Keratinocyte (primary cell): ENCODE results near the gene BANP. TPM values are rescaled to one million over a fixed set of nuclear protein-coding genes. Genes with fewer than 3 reads are reported as not detected.

ENCODE experiments used
- DNase-seq: peaks from one replicate; pipeline ENCODE4 v3.0.0-alpha.2; 2011; ENCODE audit warnings: low read depth, missing footprints, low spot score
- FAIRE-seq: peaks from 2 replicates; lab custom pipeline; 2011; peaks lifted over from hg19 to GRCh38; lab: Jason Lieb, UNC
- H2AFZ ChIP-seq: 2 replicates; pipeline ENCODE4 v1.6.0; 2012; ENCODE audit warnings: low read length, control low read depth, inconsistent platforms; ENCODE audit not compliant: control insufficient read depth
- H3K27ac ChIP-seq: 2 replicates; pipeline ENCODE4 v1.5.1; 2011; ENCODE audit warnings: low read length; ENCODE audit not compliant: control insufficient read depth, insufficient read depth
- H3K27me3 ChIP-seq: 3 replicates; pipeline ENCODE4 v1.6.0; 2011; ENCODE audit warnings: low read length; ENCODE audit not compliant: control insufficient read depth, insufficient read depth; ENCODE audit errors: extremely low read depth
- H3K36me3 ChIP-seq, 2 experiments: 2 replicates in 1 of 2; 3 replicates in 1 of 2; pipeline ENCODE4 v1.5.1; 2011; ENCODE audit warnings: low read length in 2 of 2, mild to moderate bottlenecking in 1 of 2; ENCODE audit not compliant: control insufficient read depth in 2 of 2, insufficient read depth in 2 of 2; ENCODE audit errors: extremely low read depth in 1 of 2
- H3K4me1 ChIP-seq: 3 replicates; pipeline ENCODE4 v1.5.1; 2011; ENCODE audit warnings: low read length; ENCODE audit not compliant: control insufficient read depth, insufficient read depth; ENCODE audit errors: extremely low read depth
- H3K4me2 ChIP-seq: 3 replicates; pipeline ENCODE4 v1.6.0; 2011; ENCODE audit warnings: low read depth, low read length; ENCODE audit not compliant: control insufficient read depth, insufficient read depth; ENCODE audit errors: extremely low read depth
- H3K4me3 ChIP-seq, 3 experiments: fragments of 200-600 bp in 1 of 3; sonication (generic) in 1 of 3; 2 replicates in 2 of 3; 3 replicates in 1 of 3; pipeline ENCODE4 v1.5.1; 2011 to 2016; ENCODE audit warnings: low read length in 3 of 3, mild to moderate bottlenecking in 3 of 3, control low read depth in 2 of 3, inconsistent platforms in 1 of 3, low read depth in 1 of 3, mixed read lengths in 1 of 3, mixed run types in 1 of 3, moderate library complexity in 1 of 3; ENCODE audit not compliant: control insufficient read depth in 2 of 3, insufficient read depth in 2 of 3; ENCODE audit errors: extremely low read depth in 1 of 3
- H3K79me2 ChIP-seq: 2 replicates; pipeline ENCODE4 v1.6.0; 2012; ENCODE audit warnings: low read length; ENCODE audit not compliant: control insufficient read depth, insufficient read depth
- H3K9ac ChIP-seq: 3 replicates; pipeline ENCODE4 v1.6.0; 2011; ENCODE audit warnings: low read length; ENCODE audit not compliant: control insufficient read depth, insufficient read depth; ENCODE audit errors: extremely low read depth
- H3K9me1 ChIP-seq: 3 replicates; pipeline ENCODE4 v1.6.0; 2011; ENCODE audit warnings: low read length; ENCODE audit not compliant: control insufficient read depth, insufficient read depth; ENCODE audit errors: extremely low read depth
- H3K9me3 ChIP-seq: 2 replicates; pipeline ENCODE4 v1.5.1; 2012; ENCODE audit warnings: low read depth, low read length; ENCODE audit not compliant: control insufficient read depth
- H4K20me1 ChIP-seq: 3 replicates; pipeline ENCODE4 v1.6.0; 2011; ENCODE audit warnings: low read length; ENCODE audit not compliant: control insufficient read depth, insufficient read depth; ENCODE audit errors: extremely low read depth
- CTCF ChIP-seq, 3 experiments: IDR thresholded peaks in 1 of 3; conservative IDR thresholded peaks in 1 of 3; optimal IDR thresholded peaks in 1 of 3; 2 replicates in 2 of 3; 3 replicates in 1 of 3; pipeline versions ENCODE3 to v1.5.1; 2011; ENCODE audit warnings: low read length in 3 of 3, mild to moderate bottlenecking in 3 of 3, moderate library complexity in 2 of 3, control low read depth in 1 of 3, inconsistent platforms in 1 of 3; ENCODE audit not compliant: insufficient read depth in 2 of 3; ENCODE audit errors: extremely low read depth in 1 of 3
- EZH2 ChIP-seq: IDR thresholded peaks from one replicate; pipeline ENCODE4 v1.6.1; 2012; ENCODE audit warnings: inconsistent platforms, mild to moderate bottlenecking, low read length, moderate library complexity
- dilution Hi-C: fragments of 300-500 bp; cut with MboI; formaldehyde crosslinking; loops from one replicate; pipeline ENCODE4 v1.7.0; 2020; ENCODE audit warnings: low sequenced_read_pairs; ENCODE audit not compliant: extremely low pct_ligation_motif_present
- polyA plus RNA-seq, 5 experiments: library from polyadenylated mRNA; depleted of rRNA in 3 of 5; stranded (reverse) in 3 of 5; stranded (forward) in 1 of 5; unstranded in 1 of 5; fragments of >200 nt; gene quantifications; 1 replicate in 1 of 5; 2 replicates in 3 of 5; 3 replicates in 1 of 5; pipeline versions ENCODE4 v1.2.1 to v1.2.3, GENCODE V29; 2011 to 2012; ENCODE audit warnings: missing spikeins in 2 of 5, low read depth in 1 of 5, low replicate concordance in 1 of 5

BANP gene
- polyA plus RNA-seq, 1 donor (not counting 4 experiments of a cell fraction or from before 2014, with no cell fraction given): 10.8 TPM

GRCh38 chr16:88048985-88049384 lies 97.8 kb downstream of the BANP start:
- Histone ChIP-seq H3K9ac (no peak overlapping the region), H3K36me3 (peaks cover 4 to 11% of the 10 kb centered on the region in 2 experiments), H3K9me1 (no peaks in the 10 kb centered on the region), H3K79me2 (no peaks in the 10 kb centered on the region), H3K27me3 (no peaks in the 10 kb centered on the region), H4K20me1 (no peaks in the 10 kb centered on the region), H3K4me3 (no peak overlapping the region), H2AFZ (no peak overlapping the region), H3K27ac (no peak overlapping the region), H3K9me3 (no peaks in the 10 kb centered on the region), H3K4me1 (no peaks in the 10 kb centered on the region), H3K4me2 (no peak overlapping the region)
- dilution Hi-C loops: no loop called here
- TF ChIP-seq CTCF (optimal IDR thresholded peaks at IDR 0.05 in 1 of 3, IDR thresholded peaks at IDR 0.05 in 1 of 3, conservative IDR thresholded peaks at IDR 0.05 in 1 of 3; ENCODE audit: extremely low read depth in 1 of 3, insufficient read depth in 2 of 3, low read length in 3 of 3): no peak
- TF ChIP-seq EZH2: no peak
- FAIRE-seq: no peak
- DNase-seq: no peak

GRCh38 chr16:88049561-88050545 lies 98.6 kb downstream of the BANP start:
- FAIRE-seq: no peak

More at GRCh38 chr16:88049561-88050545, 98.6 kb downstream of the BANP start:
- Histone ChIP-seq H2AFZ (no peak overlapping the region), H3K27ac (no peak overlapping the region), H3K9me1 (no peaks in the 10 kb centered on the region), H3K27me3 (no peaks in the 10 kb centered on the region), H4K20me1 (no peaks in the 10 kb centered on the region), H3K4me1 (no peaks in the 10 kb centered on the region), H3K9ac (no peak overlapping the region), H3K4me2 (no peak overlapping the region), H3K4me3 (no peak overlapping the region), H3K9me3 (no peaks in the 10 kb centered on the region), H3K36me3 (peaks cover 4 to 9% of the 10 kb centered on the region in 2 experiments), H3K79me2 (no peaks in the 10 kb centered on the region)
- TF ChIP-seq EZH2: no peak
- TF ChIP-seq CTCF (optimal IDR thresholded peaks at IDR 0.05 in 1 of 3, IDR thresholded peaks at IDR 0.05 in 1 of 3, conservative IDR thresholded peaks at IDR 0.05 in 1 of 3; ENCODE audit: extremely low read depth in 1 of 3, insufficient read depth in 2 of 3, low read length in 3 of 3): no peak
- dilution Hi-C loops: no loop called here
- DNase-seq: no peak
